ENCODE results near the gene CREB1. TPM values are rescaled to one million over a fixed set of nuclear protein-coding genes. Genes with fewer than 3 reads are reported as not detected.
"Not testable (repeated sequence)": the region's sequence is repeated elsewhere in the genome, so short reads cannot be mapped to it uniquely, and the experiment has no call there.

Gene CREB1
- total RNA-seq, 1 donor from 2014 or later: 164 TPM

DNA sequence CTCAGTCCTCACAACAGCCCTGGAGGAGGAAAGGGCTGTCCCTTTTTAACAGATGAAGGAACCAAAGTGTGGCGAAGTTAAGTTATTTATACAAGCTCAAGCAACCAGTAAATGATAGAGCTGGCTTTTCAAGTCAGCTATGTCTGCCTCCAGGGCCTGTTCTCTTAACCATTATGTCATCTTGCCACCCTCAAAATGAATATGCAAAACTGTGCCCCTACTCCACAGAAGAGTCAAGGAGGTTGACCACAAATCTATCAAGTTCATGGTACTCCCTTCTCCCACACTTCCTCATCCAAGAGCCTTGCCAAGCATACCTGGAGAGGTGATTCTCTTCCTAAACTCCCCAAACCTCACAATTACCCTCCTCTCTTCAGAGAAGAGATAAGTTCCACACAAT is 37.3 kb upstream of the CREB1 start:
- Mint-ChIP-seq H3K9me3 (no peaks in the 10 kb centered on the region), H3K4me1 (peaks cover 5% of the 10 kb centered on the region), H3K27me3 (ENCODE audit: insufficient read depth, low read depth) (peaks cover 7% of the 10 kb centered on the region), H3K27ac (no peak overlapping the region), H3K4me3 (no peak overlapping the region), H3K36me3 (no peaks in the 10 kb centered on the region)
- no peaks in the 10 kb centered on the region for H3K27me3 ChIP-seq
- H2AFZ ChIP-seq (replicated peaks): no peak overlapping the region
- no peaks in the 10 kb centered on the region for H3K9me3 ChIP-seq (ENCODE audit: low read depth)
- no peaks in the 10 kb centered on the region for H3K36me3 ChIP-seq
- no peaks in the 10 kb centered on the region for H4K20me1 ChIP-seq (ENCODE audit: low read depth)
- TF ChIP-seq EZH2phosphoT487 (IDR thresholded peaks at IDR 0.05) (no peak), EZH2 (IDR thresholded peaks at IDR 0.05) (no peak)
- no peak overlapping the region for H3K4me2 ChIP-seq
- no peak overlapping the region for H3K4me3 ChIP-seq
- H3K4me1 ChIP-seq: no peaks in the 10 kb centered on the region
- H3K9ac ChIP-seq: no peak overlapping the region
- no peak for DNase-seq (ENCODE audit: low spot score)
- no peaks in the 10 kb centered on the region for H3K79me2 ChIP-seq (ENCODE audit: low read depth)
- H3F3A ChIP-seq (ENCODE audit: low read depth): no peaks in the 10 kb centered on the region
- no peak overlapping the region for H3K27ac ChIP-seq

DNA sequence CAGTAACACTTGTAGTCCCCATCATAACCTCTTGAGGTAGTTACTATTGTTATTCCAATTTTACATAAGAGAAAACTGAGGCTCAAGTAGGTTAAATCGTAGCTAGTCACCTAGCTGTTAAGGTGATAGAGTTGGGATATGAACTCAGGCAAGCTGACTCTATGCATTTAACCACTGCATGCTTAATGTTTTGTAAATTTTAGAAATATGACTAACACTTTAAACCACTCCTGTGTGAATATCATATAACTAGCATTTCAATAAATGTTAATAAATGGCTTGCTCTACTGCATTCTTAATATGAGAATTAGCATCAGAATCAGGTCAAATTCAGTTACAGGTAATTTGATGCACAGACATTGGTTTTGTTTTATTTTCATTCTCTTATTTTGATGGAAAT is 35.6 kb upstream of the CREB1 start:
- Mint-ChIP-seq H3K27me3 (ENCODE audit: insufficient read depth, low read depth) (peaks cover 10% of the 10 kb centered on the region), H3K36me3 (no peaks in the 10 kb centered on the region), H3K4me3 (no peak overlapping the region), H3K4me1 (peaks cover 3% of the 10 kb centered on the region), H3K27ac (no peak overlapping the region), H3K9me3 (no peaks in the 10 kb centered on the region)
- H3K79me2 ChIP-seq (ENCODE audit: low read depth): no peaks in the 10 kb centered on the region
- H3K4me1 ChIP-seq: no peaks in the 10 kb centered on the region
- no peak overlapping the region for H3K9ac ChIP-seq
- no peaks in the 10 kb centered on the region for H3K36me3 ChIP-seq
- H2AFZ ChIP-seq (replicated peaks): no peak overlapping the region
- no peaks in the 10 kb centered on the region for H3F3A ChIP-seq (ENCODE audit: low read depth)
- H3K9me3 ChIP-seq (ENCODE audit: low read depth): no peaks in the 10 kb centered on the region
- TF ChIP-seq EZH2 (IDR thresholded peaks at IDR 0.05) (no peak), EZH2phosphoT487 (IDR thresholded peaks at IDR 0.05) (no peak)
- TF ChIP-seq, protein P1, sequence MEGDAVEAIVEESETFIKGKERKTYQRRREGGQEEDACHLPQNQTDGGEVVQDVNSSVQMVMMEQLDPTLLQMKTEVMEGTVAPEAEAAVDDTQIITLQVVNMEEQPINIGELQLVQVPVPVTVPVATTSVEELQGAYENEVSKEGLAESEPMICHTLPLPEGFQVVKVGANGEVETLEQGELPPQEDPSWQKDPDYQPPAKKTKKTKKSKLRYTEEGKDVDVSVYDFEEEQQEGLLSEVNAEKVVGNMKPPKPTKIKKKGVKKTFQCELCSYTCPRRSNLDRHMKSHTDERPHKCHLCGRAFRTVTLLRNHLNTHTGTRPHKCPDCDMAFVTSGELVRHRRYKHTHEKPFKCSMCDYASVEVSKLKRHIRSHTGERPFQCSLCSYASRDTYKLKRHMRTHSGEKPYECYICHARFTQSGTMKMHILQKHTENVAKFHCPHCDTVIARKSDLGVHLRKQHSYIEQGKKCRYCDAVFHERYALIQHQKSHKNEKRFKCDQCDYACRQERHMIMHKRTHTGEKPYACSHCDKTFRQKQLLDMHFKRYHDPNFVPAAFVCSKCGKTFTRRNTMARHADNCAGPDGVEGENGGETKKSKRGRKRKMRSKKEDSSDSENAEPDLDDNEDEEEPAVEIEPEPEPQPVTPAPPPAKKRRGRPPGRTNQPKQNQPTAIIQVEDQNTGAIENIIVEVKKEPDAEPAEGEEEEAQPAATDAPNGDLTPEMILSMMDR (IDR thresholded peaks at IDR 0.05): no peak
- no peaks in the 10 kb centered on the region for H4K20me1 ChIP-seq (ENCODE audit: low read depth)
- H3K4me3 ChIP-seq: no peak overlapping the region
- no peak for DNase-seq (ENCODE audit: low spot score)
- no peak overlapping the region for H3K4me2 ChIP-seq
- no peaks in the 10 kb centered on the region for H3K27me3 ChIP-seq
- no peak overlapping the region for H3K27ac ChIP-seq

DNA sequence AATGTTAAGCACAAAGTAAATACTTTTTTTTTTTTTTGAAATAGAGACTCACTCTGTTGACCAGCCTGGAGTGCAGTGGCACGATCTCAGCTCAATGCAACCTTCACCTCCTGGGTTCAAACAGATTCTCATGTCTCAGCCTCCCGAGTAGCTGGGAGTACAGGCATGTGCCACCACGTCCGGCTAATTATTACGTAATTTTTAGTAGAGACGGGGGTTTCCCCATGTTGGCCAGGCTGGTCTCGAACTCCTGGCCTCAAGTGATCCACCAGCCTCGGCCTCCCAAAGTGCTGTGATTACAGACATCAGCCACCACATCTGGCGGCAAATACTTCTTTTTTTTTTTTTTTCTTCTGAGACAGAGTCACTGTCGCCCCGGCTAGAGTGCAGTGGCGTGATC is 32.8 kb upstream of the CREB1 start:
- not testable (repeated sequence) for H3K4me3 ChIP-seq

DNA sequence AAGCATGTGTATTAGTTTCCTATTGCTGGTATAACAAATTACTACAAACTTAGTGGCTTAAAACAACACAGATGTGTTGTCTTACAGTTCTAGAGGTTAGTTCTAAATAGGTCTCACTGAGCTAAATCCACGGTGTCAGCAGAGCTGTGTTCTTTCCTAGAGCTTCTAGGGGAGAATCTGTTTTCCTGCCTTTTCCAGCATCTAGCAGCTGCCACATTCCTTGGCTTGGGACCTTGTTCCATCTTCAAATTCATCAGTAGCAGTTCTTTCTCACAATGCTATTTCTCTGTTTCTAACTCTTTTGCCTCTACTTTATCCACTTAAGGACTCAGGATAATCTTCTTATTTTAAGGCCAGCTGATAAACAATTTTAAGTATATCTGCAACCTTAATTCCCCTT is 32.2 kb upstream of the CREB1 start:
- TF ChIP-seq EZH2phosphoT487 (IDR thresholded peaks at IDR 0.05) (no peak), EZH2 (IDR thresholded peaks at IDR 0.05) (no peak)
- TF ChIP-seq, protein P1 (IDR thresholded peaks at IDR 0.05): no peak
- Mint-ChIP-seq H3K36me3 (no peaks in the 10 kb centered on the region), H3K27ac (no peak overlapping the region), H3K27me3 (ENCODE audit: insufficient read depth, low read depth) (peaks cover 7% of the 10 kb centered on the region), H3K4me1 (peaks cover 18% of the 10 kb centered on the region), H3K4me3 (no peak overlapping the region), H3K9me3 (no peaks in the 10 kb centered on the region)
- Histone ChIP-seq H3F3A (ENCODE audit: low read depth) (no peaks in the 10 kb centered on the region), H4K20me1 (ENCODE audit: low read depth) (no peaks in the 10 kb centered on the region), H3K4me2 (no peak overlapping the region), H3K36me3 (no peaks in the 10 kb centered on the region), H3K9ac (no peak overlapping the region), H3K79me2 (ENCODE audit: low read depth) (no peaks in the 10 kb centered on the region), H3K27ac (no peak overlapping the region), H2AFZ (replicated peaks) (no peak overlapping the region), H3K27me3 (no peaks in the 10 kb centered on the region), H3K4me1 (no peaks in the 10 kb centered on the region), H3K9me3 (ENCODE audit: low read depth) (no peaks in the 10 kb centered on the region), H3K4me3 (no peak overlapping the region)
- DNase-seq (ENCODE audit: low spot score): no peak

More for the DNA sequence above, 32.8 kb upstream of the CREB1 start:
- H3K9me3 Mint-ChIP-seq; H3K27me3 Mint-ChIP-seq (ENCODE audit: insufficient read depth, low read depth); H3K4me3 Mint-ChIP-seq; DNase-seq (ENCODE audit: low spot score); H3K36me3 ChIP-seq; H3K27ac ChIP-seq; H3F3A ChIP-seq (ENCODE audit: low read depth); H3K36me3 Mint-ChIP-seq; H3K27ac Mint-ChIP-seq; H2AFZ ChIP-seq (replicated peaks); H3K4me2 ChIP-seq; H4K20me1 ChIP-seq (ENCODE audit: low read depth); H3K9me3 ChIP-seq (ENCODE audit: low read depth); H3K9ac ChIP-seq; H3K4me1 ChIP-seq; H3K27me3 ChIP-seq; H3K79me2 ChIP-seq (ENCODE audit: low read depth): not testable (repeated sequence)
- H3K4me1 Mint-ChIP-seq: peaks cover 13% of the 10 kb centered on the region

Measured in neural progenitor cell (in vitro differentiated cells).